ENCODE results near the gene DCDC2C. TPM values are rescaled to one million over a fixed set of nuclear protein-coding genes. Genes with fewer than 3 reads are reported as not detected.
A peak's percentile ranks its signal among the peaks of the same experiment; 100 is the strongest.

DCDC2C gene
- total RNA-seq, 1 donor from 2014 or later, result not detected

DNA sequence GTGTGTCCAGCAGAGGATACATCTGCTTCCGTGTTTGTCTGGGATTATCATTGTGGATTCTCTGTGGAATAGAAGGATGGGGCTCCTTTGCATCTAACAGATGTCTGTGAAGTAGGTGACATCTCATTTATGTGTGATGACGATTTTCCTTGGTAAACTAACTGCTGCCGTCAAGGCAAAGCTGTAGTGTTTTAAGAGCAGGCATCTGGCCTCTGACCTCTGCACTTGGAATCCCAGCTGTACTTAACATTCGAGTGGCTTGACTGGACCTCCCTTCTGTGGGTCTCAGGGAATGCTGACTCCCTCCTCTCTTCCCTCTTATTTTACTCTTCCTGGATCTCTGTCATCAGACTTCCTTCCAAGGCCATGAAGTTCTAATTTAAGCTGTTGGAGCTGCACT lies 56.4 kb downstream of the DCDC2C start:
- no peak for ATAC-seq
- no peaks in the 10 kb centered on the region for H3K4me1 ChIP-seq

GRCh38 chr2:3761272-3761671 lies 57.9 kb downstream of the DCDC2C start:
- intact Hi-C loops (cut with DNase I), result no loop called here
- TF ChIP-seq, protein P1, sequence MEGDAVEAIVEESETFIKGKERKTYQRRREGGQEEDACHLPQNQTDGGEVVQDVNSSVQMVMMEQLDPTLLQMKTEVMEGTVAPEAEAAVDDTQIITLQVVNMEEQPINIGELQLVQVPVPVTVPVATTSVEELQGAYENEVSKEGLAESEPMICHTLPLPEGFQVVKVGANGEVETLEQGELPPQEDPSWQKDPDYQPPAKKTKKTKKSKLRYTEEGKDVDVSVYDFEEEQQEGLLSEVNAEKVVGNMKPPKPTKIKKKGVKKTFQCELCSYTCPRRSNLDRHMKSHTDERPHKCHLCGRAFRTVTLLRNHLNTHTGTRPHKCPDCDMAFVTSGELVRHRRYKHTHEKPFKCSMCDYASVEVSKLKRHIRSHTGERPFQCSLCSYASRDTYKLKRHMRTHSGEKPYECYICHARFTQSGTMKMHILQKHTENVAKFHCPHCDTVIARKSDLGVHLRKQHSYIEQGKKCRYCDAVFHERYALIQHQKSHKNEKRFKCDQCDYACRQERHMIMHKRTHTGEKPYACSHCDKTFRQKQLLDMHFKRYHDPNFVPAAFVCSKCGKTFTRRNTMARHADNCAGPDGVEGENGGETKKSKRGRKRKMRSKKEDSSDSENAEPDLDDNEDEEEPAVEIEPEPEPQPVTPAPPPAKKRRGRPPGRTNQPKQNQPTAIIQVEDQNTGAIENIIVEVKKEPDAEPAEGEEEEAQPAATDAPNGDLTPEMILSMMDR (IDR thresholded peaks at IDR 0.05), result no peak
- ATAC-seq (no peak), DNase-seq (no peak)
- Histone ChIP-seq H3K4me1 (no peaks in the 10 kb centered on the region), H3K4me3 (no peak overlapping the region), H3K36me3 (no peaks in the 10 kb centered on the region), H3K27ac (no peak overlapping the region), H3K9me3 (no peaks in the 10 kb centered on the region), H3K27me3 (peaks cover 10% of the 10 kb centered on the region)

More for the DNA sequence above, 56.4 kb downstream of the DCDC2C start:
- Histone ChIP-seq H3K27me3 (peaks cover 10% of the 10 kb centered on the region), H3K36me3 (no peaks in the 10 kb centered on the region), H3K4me3 (no peak overlapping the region), H3K27ac (no peak overlapping the region), H3K9me3 (no peaks in the 10 kb centered on the region)
- intact Hi-C loops (cut with DNase I), result no loop called here
- no peak for DNase-seq
- TF ChIP-seq, protein P1 (IDR thresholded peaks at IDR 0.05), result no peak

DNA sequence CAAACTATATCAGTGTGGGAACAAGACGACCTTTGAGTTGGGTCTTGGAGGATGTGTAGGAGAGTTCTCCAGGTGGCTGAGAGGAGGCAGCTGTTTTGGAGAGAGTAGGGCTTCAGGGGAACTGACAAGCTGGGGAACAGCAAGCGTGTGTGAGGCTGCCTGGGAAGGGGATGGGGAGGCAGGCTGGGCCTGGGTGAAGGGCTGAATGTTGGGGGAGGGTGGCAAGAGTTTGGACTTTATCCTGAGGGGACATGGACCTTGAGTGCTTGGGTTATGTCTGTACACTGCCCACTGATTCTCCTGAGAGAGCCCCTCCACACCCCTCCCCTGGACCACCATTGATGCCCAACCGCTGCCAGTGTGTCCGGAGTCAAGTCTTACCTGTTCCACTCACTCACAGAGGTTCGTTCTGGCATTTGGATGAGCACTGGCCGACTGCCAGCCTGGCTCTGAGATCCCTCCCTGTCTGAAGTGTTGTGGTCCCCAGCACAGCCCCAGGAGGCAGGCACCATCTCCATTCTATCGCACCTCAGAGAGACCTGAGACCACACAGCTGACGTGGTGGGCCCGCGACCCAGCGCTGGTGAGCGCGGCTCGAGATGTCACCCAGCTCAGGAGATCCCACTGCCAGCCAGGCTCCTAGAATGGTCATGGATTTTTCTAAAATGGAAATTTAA lies 59.5 kb downstream of the DCDC2C start:
- ATAC-seq (peak; percentile 32), DNase-seq (no peak)
- TF ChIP-seq, protein P1 (IDR thresholded peaks at IDR 0.05), result no peak
- Histone ChIP-seq H3K36me3 (no peaks in the 10 kb centered on the region), H3K9me3 (no peaks in the 10 kb centered on the region), H3K27ac (no peak overlapping the region), H3K4me3 (no peak overlapping the region), H3K27me3 (peaks cover 6% of the 10 kb centered on the region), H3K4me1 (no peaks in the 10 kb centered on the region)
- intact Hi-C loops (cut with DNase I), result no loop called here

- Histone ChIP-seq H3K4me1 (no peaks in the 10 kb centered on the region), H3K27ac (no peak overlapping the region), H3K36me3 (no peaks in the 10 kb centered on the region), H3K27me3 (no peaks in the 10 kb centered on the region), H3K9me3 (no peaks in the 10 kb centered on the region), H3K4me3 (no peak overlapping the region)
- TF ChIP-seq, protein P1 (IDR thresholded peaks at IDR 0.05), result no peak
- DNase-seq, result no peak
- intact Hi-C loops (cut with DNase I), result no loop called here
- ATAC-seq, result no peak
Measured at GRCh38 chr2:3766824-3767223, 63.4 kb downstream of the DCDC2C start.

GRCh38 chr2:3768960-3769765 lies 65.8 kb downstream of the DCDC2C start:
- H3K27me3 ChIP-seq, result peaks cover 7% of the 10 kb centered on the region
- intact Hi-C loops (cut with DNase I), result no loop called here
- H3K27ac ChIP-seq, result no peak overlapping the region
- no peak for ATAC-seq
- TF ChIP-seq, protein P1 (IDR thresholded peaks at IDR 0.05), result no peak
- H3K9me3 ChIP-seq, result no peaks in the 10 kb centered on the region
- H3K4me1 ChIP-seq, result no peaks in the 10 kb centered on the region
- no peaks in the 10 kb centered on the region for H3K36me3 ChIP-seq
- no peak overlapping the region for H3K4me3 ChIP-seq
- DNase-seq, result no peak

Data from upper lobe of right lung (tissue), 1 donor.